ENCODE results near the gene OR52E2. TPM values are rescaled to one million over a fixed set of nuclear protein-coding genes. Genes with fewer than 3 reads are reported as not detected.

OR52E2 gene
- total RNA-seq, 2 experiments from 2014 or later, result not detected

DNA sequence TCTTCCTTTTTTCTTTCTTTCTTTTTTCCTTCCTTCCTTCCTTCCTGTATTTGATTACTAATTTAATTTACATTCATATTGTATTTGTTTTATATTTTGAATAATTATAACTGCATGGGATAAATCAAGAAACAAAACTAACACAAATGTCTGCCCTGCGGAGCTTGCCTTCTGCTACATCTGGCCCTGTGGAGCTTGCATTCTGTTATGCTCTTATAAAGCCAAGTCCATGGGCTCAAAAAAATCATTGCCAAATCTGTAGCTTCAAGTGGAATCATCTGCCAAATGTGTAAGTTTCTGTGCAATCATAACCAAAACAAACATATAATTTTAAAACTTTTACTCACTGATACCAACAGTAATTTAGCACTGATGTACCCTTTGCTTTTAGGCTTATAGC is 21.1 kb downstream of the OR52E2 start:
- ChIA-PET POLR2A (no interaction called here), CTCF (no interaction called here)
- Histone ChIP-seq H3K27me3 (ENCODE audit: control insufficient read depth in 1 of 2, insufficient read depth in 2 of 2, low read length in 2 of 2) (no peaks in the 10 kb centered on the region), H3K9me3 (ENCODE audit: control insufficient read depth in 1 of 2, insufficient read depth in 1 of 2, low read length in 2 of 2) (no peaks in the 10 kb centered on the region), H3K4me3 (ENCODE audit: low read length) (no peak overlapping the region), H3K36me3 (ENCODE audit: insufficient read depth, low read length) (no peaks in the 10 kb centered on the region), H3K4me1 (ENCODE audit: insufficient read depth, low read length) (no peaks in the 10 kb centered on the region), H3K27ac (ENCODE audit: low read depth in 1 of 2, low read length in 2 of 2) (no peak overlapping the region)
- no peak overlapping the region for H3K27ac Mint-ChIP-seq
- intact Hi-C loops (cut with DNase I, micrococcal nuclease), result no loop called here
- H3K4me3 Mint-ChIP-seq, result no peak overlapping the region
- DNase-seq (no peak), ATAC-seq (ENCODE audit: poor library complexity) (no peak)
- no peak for TF ChIP-seq CTCF (IDR thresholded peaks at IDR 0.05)
- no peaks in the 10 kb centered on the region for H3K4me1 Mint-ChIP-seq (ENCODE audit: low read depth)
- no peaks in the 10 kb centered on the region for H3K9me3 Mint-ChIP-seq
- H3K36me3 Mint-ChIP-seq (ENCODE audit: low read depth), result no peaks in the 10 kb centered on the region
- no peaks in the 10 kb centered on the region for H3K27me3 Mint-ChIP-seq

- Histone ChIP-seq H3K4me3 (ENCODE audit: low read length) (no peak overlapping the region), H3K27me3 (ENCODE audit: control insufficient read depth in 1 of 2, insufficient read depth in 2 of 2, low read length in 2 of 2) (no peaks in the 10 kb centered on the region), H3K9me3 (ENCODE audit: control insufficient read depth in 1 of 2, insufficient read depth in 1 of 2, low read length in 2 of 2) (no peaks in the 10 kb centered on the region), H3K27ac (ENCODE audit: low read depth in 1 of 2, low read length in 2 of 2) (no peak overlapping the region), H3K4me1 (ENCODE audit: insufficient read depth, low read length) (no peaks in the 10 kb centered on the region), H3K36me3 (ENCODE audit: insufficient read depth, low read length) (no peaks in the 10 kb centered on the region)
- intact Hi-C loops (cut with DNase I, micrococcal nuclease), result no loop called here
- ChIA-PET CTCF (no interaction called here), POLR2A (no interaction called here)
- Mint-ChIP-seq H3K27ac (no peak overlapping the region), H3K9me3 (no peaks in the 10 kb centered on the region), H3K27me3 (no peaks in the 10 kb centered on the region), H3K4me3 (no peak overlapping the region), H3K4me1 (ENCODE audit: low read depth) (no peaks in the 10 kb centered on the region), H3K36me3 (ENCODE audit: low read depth) (no peaks in the 10 kb centered on the region)
- no peak for ATAC-seq (ENCODE audit: poor library complexity)
- TF ChIP-seq CTCF (IDR thresholded peaks at IDR 0.05), result no peak
- no peak for DNase-seq
Observed at GRCh38 chr11:5037926-5038325, 21.5 kb downstream of the OR52E2 start.

DNA sequence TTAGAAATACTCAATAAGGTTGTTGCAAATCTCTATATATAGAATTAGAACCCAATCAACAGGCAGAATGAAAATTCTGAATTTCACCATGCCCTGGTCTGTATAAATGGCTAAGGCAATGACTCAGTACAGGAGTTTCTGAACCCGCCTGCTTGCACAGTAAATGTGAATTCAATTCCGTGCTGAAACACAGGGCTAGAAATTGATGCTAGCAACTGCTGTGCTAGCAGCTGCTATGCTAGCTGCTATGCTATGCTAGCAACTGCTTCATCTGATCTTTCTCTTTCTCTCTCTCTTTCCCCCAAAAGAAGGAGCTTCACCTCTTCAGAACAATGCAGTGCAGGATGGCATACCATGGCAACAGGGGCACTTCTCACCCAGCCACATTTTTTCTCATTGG is 22.8 kb downstream of the OR52E2 start:
- Mint-ChIP-seq H3K27ac (no peak overlapping the region), H3K4me1 (ENCODE audit: low read depth) (no peaks in the 10 kb centered on the region), H3K4me3 (no peak overlapping the region), H3K27me3 (no peaks in the 10 kb centered on the region), H3K9me3 (no peaks in the 10 kb centered on the region), H3K36me3 (ENCODE audit: low read depth) (no peaks in the 10 kb centered on the region)
- no peak overlapping the region for H3K4me3 ChIP-seq (ENCODE audit: low read length)
- POLR2A ChIA-PET, result no interaction called here
- H3K36me3 ChIP-seq (ENCODE audit: insufficient read depth, low read length), result no peaks in the 10 kb centered on the region
- intact Hi-C loops (cut with DNase I, micrococcal nuclease), result no loop called here
- no peaks in the 10 kb centered on the region for H3K27me3 ChIP-seq (ENCODE audit: control insufficient read depth in 1 of 2, insufficient read depth in 2 of 2, low read length in 2 of 2)
- DNase-seq (no peak), ATAC-seq (ENCODE audit: poor library complexity) (no peak)
- CTCF ChIA-PET, result no interaction called here
- no peaks in the 10 kb centered on the region for H3K4me1 ChIP-seq (ENCODE audit: insufficient read depth, low read length)
- no peaks in the 10 kb centered on the region for H3K9me3 ChIP-seq (ENCODE audit: control insufficient read depth in 1 of 2, insufficient read depth in 1 of 2, low read length in 2 of 2)
- no peak for TF ChIP-seq CTCF (IDR thresholded peaks at IDR 0.05)
- H3K27ac ChIP-seq (ENCODE audit: low read depth in 1 of 2, low read length in 2 of 2), result no peak overlapping the region

Data from CD4-positive, alpha-beta T cell (primary cell).